Skeletal muscle cell (primary cell): ENCODE results near the gene CD300A.

Experiments
- DNase-seq: peaks from one replicate; pipeline ENCODE4 v3.0.0-alpha.2; 2010; ENCODE audit warnings: low read depth
- H3K4me3 ChIP-seq: 2 replicates; pipeline ENCODE4 v1.5.1; 2011; ENCODE audit warnings: low read depth, mild to moderate bottlenecking, control low read depth, low read length, moderate library complexity

The CD300A gene

DNA sequence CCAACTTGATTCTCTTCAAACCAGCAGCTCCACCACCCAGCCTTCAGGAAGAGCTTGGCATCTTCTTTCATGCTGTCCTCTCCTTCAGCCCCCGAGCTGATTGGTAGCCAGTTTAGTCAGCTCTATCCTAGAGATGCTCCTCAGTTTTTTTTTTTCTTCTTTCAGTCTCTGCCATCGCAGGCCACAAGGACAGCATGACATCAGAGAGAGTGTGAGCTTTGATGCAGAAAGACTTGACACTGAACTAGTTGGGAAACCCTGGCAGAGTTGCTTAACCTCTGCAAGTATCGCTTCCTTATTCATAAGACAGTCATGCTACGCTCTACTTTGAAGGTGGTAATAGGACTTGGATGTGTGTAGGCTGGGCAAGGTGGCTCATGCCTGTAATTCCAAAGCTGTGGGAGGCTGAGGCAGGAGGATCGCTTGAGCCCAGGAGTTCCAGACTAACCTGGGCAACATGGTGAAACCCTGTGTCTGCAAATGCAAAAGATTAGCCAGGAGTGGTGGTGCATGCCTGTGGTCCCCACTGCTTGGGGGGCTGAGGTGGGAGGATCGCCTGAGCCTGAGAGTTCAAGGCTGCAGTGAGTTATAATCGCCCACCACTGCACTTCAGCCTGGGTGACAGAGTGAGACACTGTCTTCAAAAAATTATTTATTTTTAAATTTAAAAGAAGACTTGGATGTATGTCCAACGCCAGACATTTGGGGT, 62.2 kb downstream of the CD300A start:
- no peak for DNase-seq

DNA sequence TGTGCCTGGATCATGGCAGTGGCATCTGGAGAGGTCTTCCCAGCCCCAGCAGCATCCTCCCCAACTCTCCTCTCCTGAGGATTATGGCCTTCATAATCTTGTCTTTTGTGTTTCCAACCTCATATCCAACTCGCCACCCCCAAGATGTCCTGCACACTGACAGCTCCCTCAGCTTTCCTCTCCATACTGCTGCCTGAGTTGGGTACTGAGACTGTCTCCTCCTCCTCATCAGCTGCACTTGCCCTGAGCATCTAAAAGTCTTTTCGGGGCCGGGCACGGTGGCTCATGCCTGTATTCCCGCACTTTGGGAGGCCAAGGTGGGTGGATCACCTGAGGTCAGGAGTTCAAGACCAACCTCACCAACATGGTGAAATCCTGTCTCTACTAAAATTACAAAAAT, 62.8 kb downstream of the CD300A start:
- H3K4me3 ChIP-seq, result no peak overlapping the region
- DNase-seq, result no peak

More for the DNA sequence above, 62.2 kb downstream of the CD300A start:
- H3K4me3 ChIP-seq, result no peak overlapping the region

DNA sequence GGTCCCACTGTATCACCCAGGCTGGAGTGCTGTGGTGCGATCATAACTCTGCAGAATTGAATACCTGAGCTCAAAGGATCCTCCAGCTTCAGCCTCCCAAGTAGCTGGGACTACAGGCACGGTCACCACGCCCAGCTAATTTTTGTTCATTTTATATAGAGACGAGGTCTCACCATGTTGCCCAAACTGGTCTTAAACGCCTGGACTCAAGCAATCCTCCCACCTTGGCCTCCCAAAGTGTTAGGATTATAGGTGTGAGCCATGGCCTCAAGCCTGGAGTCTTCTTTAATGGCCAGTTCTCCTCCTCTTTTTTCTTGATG, 64.4 kb downstream of the CD300A start:
- H3K4me3 ChIP-seq, result no peak overlapping the region
- DNase-seq, result no peak

DNA sequence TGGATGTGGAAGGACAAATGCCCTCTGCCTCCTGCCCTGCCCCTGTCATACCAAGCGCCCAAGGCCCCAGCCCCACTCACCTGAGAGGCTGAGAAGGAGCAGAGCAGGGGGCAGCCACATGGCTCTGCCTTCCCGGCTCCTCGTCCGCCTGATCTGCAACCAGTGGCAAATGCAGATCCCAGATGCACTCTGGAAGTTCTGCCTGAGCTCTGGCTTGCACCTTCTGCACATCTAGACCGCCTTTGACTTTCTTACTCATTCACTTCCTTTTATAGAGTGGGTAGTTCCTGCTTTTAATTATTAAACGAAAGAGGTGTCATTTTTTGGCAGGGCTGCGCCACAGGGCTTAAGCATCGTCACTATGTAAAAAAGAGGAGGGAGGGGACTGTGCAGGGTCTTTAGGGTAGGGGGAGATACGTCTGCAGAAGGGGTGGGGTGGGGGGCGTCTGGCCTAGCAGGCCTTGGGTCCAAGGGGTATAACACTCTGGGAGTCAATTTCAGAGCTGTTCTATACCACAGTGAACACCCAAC, 64.9 kb downstream of the CD300A start, which contains the start of gene CD300LB:
TSS of gene CD300LB (minus strand) at position 245 of the 531 bp plus-strand sequence. CDS start at position 120, 125 bp downstream.
- no peak for DNase-seq
- no peak within 1 kb of the TSS for H3K4me3 ChIP-seq

DNA sequence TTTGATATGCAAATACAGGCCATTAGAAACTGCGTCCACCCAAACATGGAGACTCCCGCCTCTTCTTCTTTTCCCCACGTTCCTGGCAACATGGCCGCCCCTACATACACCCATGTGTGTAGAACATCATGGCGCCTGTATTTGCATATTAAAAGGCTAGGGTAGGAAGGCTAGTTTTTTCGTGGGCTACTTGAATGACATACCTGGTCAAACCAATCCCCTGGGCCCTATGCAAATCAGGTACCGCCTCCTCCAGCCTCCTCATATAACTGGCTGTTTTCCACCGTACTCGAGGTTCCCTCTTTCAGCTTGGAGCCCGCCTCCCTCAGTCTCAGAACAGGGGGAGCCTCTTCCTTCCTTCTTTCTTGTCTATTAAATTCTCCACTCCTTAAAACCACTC, 65.7 kb downstream of the CD300A start:
- DNase-seq, result no peak
- H3K4me3 ChIP-seq, result no peak overlapping the region
